ENCODE measurements around the gene TNPO1.

DNA sequence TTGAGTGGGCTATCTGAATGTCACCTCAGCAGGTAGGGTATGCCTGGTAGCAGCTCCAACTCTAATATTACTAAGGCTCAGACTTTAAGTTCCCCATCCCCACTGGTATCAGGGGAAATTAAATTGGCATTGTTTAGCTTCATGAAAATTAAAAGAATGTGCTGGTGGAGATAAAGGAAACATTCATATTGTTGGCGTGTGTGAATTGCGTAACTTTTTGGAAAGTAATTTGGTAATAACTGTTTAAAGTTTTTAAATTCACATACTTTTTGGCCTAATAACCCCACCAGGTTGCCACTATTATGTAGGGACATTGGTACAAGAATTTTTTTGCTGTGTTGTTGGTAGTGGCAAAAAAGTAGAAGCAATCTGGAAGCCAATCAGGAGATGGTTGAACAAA, 29.4 kb downstream of the TNPO1 start:
- TF ChIP-seq YEATS2 (CRISPR knock-in tag; IDR thresholded peaks at IDR 0.05; ENCODE audit: borderline replicate concordance) (no peak), ERF (CRISPR knock-in tag; IDR thresholded peaks at IDR 0.05) (no peak), PCBP2 (optimal IDR thresholded peaks at IDR 0.05; ENCODE audit: low read depth, low read length, poor library complexity, severe bottlenecking) (no peak), ZKSCAN1 (IDR thresholded peaks at IDR 0.05; ENCODE audit: low read length) (no peak)
